Measurements from ENCODE around the gene CDH11. TPM values are rescaled to one million over a fixed set of nuclear protein-coding genes. Genes with fewer than 3 reads are reported as not detected.

CDH11 gene
- total and polyA plus RNA-seq, 2 experiments from 2014 or later, result 3.5 to 19.6 TPM

GRCh38 chr16:64974381-64974780 lies 147.5 kb downstream of the CDH11 start (continued):
- TF ChIP-seq ZNF462 (CRISPR knock-in tag; IDR thresholded peaks at IDR 0.05) (no peak), EZH2phosphoT487 (IDR thresholded peaks at IDR 0.05; ENCODE audit: unreplicated experiment) (no peak), CREB1 (CRISPR knock-in tag; IDR thresholded peaks at IDR 0.05; ENCODE audit: low read depth) (no peak), POLR2AphosphoS5 (IDR thresholded peaks at IDR 0.05; ENCODE audit: low read depth) (no peak), ETS1 (IDR thresholded peaks at IDR 0.05) (no peak)

GRCh38 chr16:64973171-64973570 lies 148.7 kb downstream of the CDH11 start:
- no peaks in the 10 kb centered on the region for H4K20me1 ChIP-seq (replicated peaks; ENCODE audit: insufficient read depth)
- TF ChIP-seq EZH2 (IDR thresholded peaks at IDR 0.05; ENCODE audit: low read depth, unreplicated experiment) (no peak), REST (IDR thresholded peaks at IDR 0.05; ENCODE audit: unreplicated experiment) (no peak), ZNF114 (CRISPR knock-in tag; IDR thresholded peaks at IDR 0.05) (no peak), ETS1 (IDR thresholded peaks at IDR 0.05) (no peak), NANOG (IDR thresholded peaks at IDR 0.05; ENCODE audit: borderline replicate concordance) (no peak), JUNB (IDR thresholded peaks at IDR 0.05; ENCODE audit: unreplicated experiment) (no peak), CREB1 (CRISPR knock-in tag; IDR thresholded peaks at IDR 0.05; ENCODE audit: low read depth) (no peak), CTCF (conservative IDR thresholded peaks at IDR 0.05; ENCODE audit: low read depth in 2 of 2) (no peak), STAT1 (IDR thresholded peaks at IDR 0.05; ENCODE audit: unreplicated experiment) (no peak), EZH2phosphoT487 (IDR thresholded peaks at IDR 0.05; ENCODE audit: unreplicated experiment) (no peak)

More at GRCh38 chr16:64973171-64973570, 148.7 kb downstream of the CDH11 start:
- no peak overlapping the region for H3K4me3 ChIP-seq
- H2AFZ ChIP-seq, result no peak overlapping the region
- H3K4me1 ChIP-seq (ENCODE audit: insufficient read depth), result no peaks in the 10 kb centered on the region
- Mint-ChIP-seq H3K27ac (no peak overlapping the region), H3K4me3 (no peak overlapping the region), H3K4me1 (no peaks in the 10 kb centered on the region), H3K27me3 (ENCODE audit: insufficient read depth, low read depth, poor library complexity) (no peaks in the 10 kb centered on the region), H3K36me3 (ENCODE audit: low read depth) (no peaks in the 10 kb centered on the region), H3K9me3 (no peaks in the 10 kb centered on the region)
- ATAC-seq (no peak), DNase-seq (ENCODE audit: low spot score) (no peak)
- H3K9me2 ChIP-seq (ENCODE audit: insufficient read depth), result peaks cover 8% of the 10 kb centered on the region
- no peaks in the 10 kb centered on the region for H3K36me3 ChIP-seq (ENCODE audit: insufficient read depth)
- no peak overlapping the region for H3K4me2 ChIP-seq
- no peaks in the 10 kb centered on the region for H3K79me2 ChIP-seq (replicated peaks; ENCODE audit: insufficient read depth)
- H3K27ac ChIP-seq (ENCODE audit: low read depth), result no peak overlapping the region
- no peaks in the 10 kb centered on the region for H3K27me3 ChIP-seq (ENCODE audit: insufficient read depth)
- H3F3A ChIP-seq (replicated peaks; ENCODE audit: low read depth), result no peaks in the 10 kb centered on the region
